ENCODE measurements around the gene ZBED5. TPM values are rescaled to one million over a fixed set of nuclear protein-coding genes. Genes with fewer than 3 reads are reported as not detected.

Gene ZBED5
- total RNA-seq, 2 experiments from 2014 or later, result 71.1 to 72.0 TPM

GRCh38 chr11:10858439-10859325, 829 bp upstream of the ZBED5 start:
- Mint-ChIP-seq H3K36me3 (ENCODE audit: low read depth) (peaks cover 42% of the 10 kb centered on the region), H3K27me3 (no peaks in the 10 kb centered on the region), H3K4me1 (ENCODE audit: low read depth) (peaks cover 66% of the 10 kb centered on the region), H3K27ac (peak overlapping the region; percentile 99), H3K9me3 (no peaks in the 10 kb centered on the region), H3K4me3 (peak overlapping the region; percentile 100)
- Histone ChIP-seq H3K36me3 (ENCODE audit: insufficient read depth, low read length) (peaks cover 24% of the 10 kb centered on the region), H3K4me3 (ENCODE audit: low read length) (peak overlapping the region; percentile 87), H3K9me3 (ENCODE audit: control insufficient read depth in 1 of 2, insufficient read depth in 1 of 2, low read length in 2 of 2) (no peaks in the 10 kb centered on the region), H3K27me3 (ENCODE audit: control insufficient read depth in 1 of 2, insufficient read depth in 2 of 2, low read length in 2 of 2) (no peaks in the 10 kb centered on the region), H3K4me1 (ENCODE audit: insufficient read depth, low read length) (peaks cover 18% of the 10 kb centered on the region), H3K27ac (ENCODE audit: low read depth in 1 of 2, low read length in 2 of 2) (peak overlapping the region; percentile 92 to 96)
- ChIA-PET CTCF (interaction anchor here (0.8 to 3.2 kb wide), 8 partner anchors 20 to 318 kb away, joined by 3 to 24 read pairs (median 4); partner anchors contain the start of genes EIF4G2 and RNF141), POLR2A (interaction anchor here (0.6 to 7.5 kb wide), 39 partner anchors 9 to 1398 kb away, joined by 3 to 478 read pairs (median 5); partner anchors contain the start of genes CTR9, EIF4G2, RNF141 and USP47)
- ATAC-seq (ENCODE audit: poor library complexity), result peak; percentile 12
- TF ChIP-seq CTCF (IDR thresholded peaks at IDR 0.05), result no peak
- peak; percentile 28 to 71 (median 45) for DNase-seq
- intact Hi-C loops (cut with DNase I, micrococcal nuclease), result loop anchor here (1.0 to 10.0 kb wide), 6 partner anchors 20 to 1396 kb away; partner anchors contain the start of genes AMPD3 (in 1 of the 2), CTR9 (in 1 of the 2) and ZNF143 (in 1 of the 2)

GRCh38 chr11:10857459-10857708, 469 bp downstream of the ZBED5 start:
- no peak for ATAC-seq (ENCODE audit: poor library complexity)
- Mint-ChIP-seq H3K9me3 (no peaks in the 10 kb centered on the region), H3K27me3 (no peaks in the 10 kb centered on the region), H3K4me1 (ENCODE audit: low read depth) (peaks cover 63% of the 10 kb centered on the region), H3K36me3 (ENCODE audit: low read depth) (peaks cover 55% of the 10 kb centered on the region), H3K27ac (peak overlapping the region; percentile 99), H3K4me3 (peak overlapping the region; percentile 100)
- POLR2A ChIA-PET, result interaction anchor here (0.6 to 7.5 kb wide), 38 partner anchors 10 to 1894 kb away, joined by 3 to 478 read pairs (median 6); partner anchors contain the start of genes CTR9, EIF4G2, RNF141 and TMEM9B
- no peaks in the 10 kb centered on the region for H3K9me3 ChIP-seq (ENCODE audit: control insufficient read depth in 1 of 2, insufficient read depth in 1 of 2, low read length in 2 of 2)
- H3K4me1 ChIP-seq (ENCODE audit: insufficient read depth, low read length), result peaks cover 18% of the 10 kb centered on the region
- H3K4me3 ChIP-seq (ENCODE audit: low read length), result peak overlapping the region; percentile 87
- intact Hi-C loops (cut with DNase I, micrococcal nuclease), result loop anchor here in 1 of 2 experiments (1.0 to 10.0 kb wide), 4 partner anchors 48 to 1395 kb away; partner anchors contain the start of genes AMPD3, CTR9 and ZNF143
- H3K27ac ChIP-seq (ENCODE audit: low read depth in 1 of 2, low read length in 2 of 2), result peak overlapping the region; percentile 92 to 96
- DNase-seq, result no peak
- no peaks in the 10 kb centered on the region for H3K27me3 ChIP-seq (ENCODE audit: control insufficient read depth in 1 of 2, insufficient read depth in 2 of 2, low read length in 2 of 2)
- H3K36me3 ChIP-seq (ENCODE audit: insufficient read depth, low read length), result peaks cover 37% of the 10 kb centered on the region
- TF ChIP-seq CTCF (IDR thresholded peaks at IDR 0.05), result no peak
- CTCF ChIA-PET, result interaction anchor here (1.2 to 3.2 kb wide), 5 partner anchors 21 to 65 kb away, joined by 3 to 24 read pairs (median 6); partner anchors contain the start of gene EIF4G2

GRCh38 chr11:10856689-10857458, 979 bp downstream of the ZBED5 start:
- peaks cover 63% of the 10 kb centered on the region for H3K4me1 Mint-ChIP-seq (ENCODE audit: low read depth)
- ChIA-PET CTCF (interaction anchor here (1.4 to 3.2 kb wide), 3 partner anchors 22 to 58 kb away, joined by 3 to 24 read pairs (median 18); partner anchors contain the start of gene EIF4G2), POLR2A (interaction anchor here (0.6 to 7.5 kb wide), 22 partner anchors 10 to 1893 kb away, joined by 3 to 478 read pairs (median 10); partner anchors contain the start of genes CTR9, EIF4G2, TMEM9B and USP47)
- no peaks in the 10 kb centered on the region for H3K9me3 Mint-ChIP-seq
- no peaks in the 10 kb centered on the region for H3K9me3 ChIP-seq (ENCODE audit: control insufficient read depth in 1 of 2, insufficient read depth in 1 of 2, low read length in 2 of 2)
- H3K36me3 ChIP-seq (ENCODE audit: insufficient read depth, low read length), result peaks cover 42% of the 10 kb centered on the region
- intact Hi-C loops (cut with DNase I, micrococcal nuclease), result loop anchor here in 1 of 2 experiments (1.0 to 10.0 kb wide), 4 partner anchors 48 to 1395 kb away; partner anchors contain the start of genes AMPD3, CTR9 and ZNF143
- ATAC-seq (ENCODE audit: poor library complexity), result no peak
- peak overlapping the region; percentile 100 for H3K4me3 Mint-ChIP-seq
- no peaks in the 10 kb centered on the region for H3K27me3 Mint-ChIP-seq
- H3K4me1 ChIP-seq (ENCODE audit: insufficient read depth, low read length), result peaks cover 18% of the 10 kb centered on the region
- no peaks in the 10 kb centered on the region for H3K27me3 ChIP-seq (ENCODE audit: control insufficient read depth in 1 of 2, insufficient read depth in 2 of 2, low read length in 2 of 2)
- TF ChIP-seq CTCF (IDR thresholded peaks at IDR 0.05), result no peak
- peak overlapping the region; percentile 92 to 96 for H3K27ac ChIP-seq (ENCODE audit: low read depth in 1 of 2, low read length in 2 of 2)
- H3K27ac Mint-ChIP-seq, result peak overlapping the region; percentile 99
- H3K36me3 Mint-ChIP-seq (ENCODE audit: low read depth), result peaks cover 60% of the 10 kb centered on the region
- H3K4me3 ChIP-seq (ENCODE audit: low read length), result peak overlapping the region; percentile 87
- DNase-seq, result peak in 2 of 14 experiments; percentile 11 to 43

Data from CD4-positive, alpha-beta T cell (primary cell).